Astrocyte (in vitro differentiated cells and primary cell): ENCODE results near the gene SLCO6A1.

Experiments used
- EZH2 ChIP-seq: IDR thresholded peaks from 2 replicates; pipeline ENCODE4 v1.6.1; 2012; ENCODE audit warnings: mild to moderate bottlenecking, low read length, inconsistent platforms; ENCODE audit not compliant: insufficient read depth
- TF ChIP-seq, protein P1 (sequence below): IDR thresholded peaks from 2 replicates; pipeline ENCODE4 v1.5.1; 2011; ENCODE audit warnings: low read depth, mild to moderate bottlenecking, inconsistent platforms, low read length, moderate library complexity; ENCODE audit not compliant: insufficient read depth

DNA sequence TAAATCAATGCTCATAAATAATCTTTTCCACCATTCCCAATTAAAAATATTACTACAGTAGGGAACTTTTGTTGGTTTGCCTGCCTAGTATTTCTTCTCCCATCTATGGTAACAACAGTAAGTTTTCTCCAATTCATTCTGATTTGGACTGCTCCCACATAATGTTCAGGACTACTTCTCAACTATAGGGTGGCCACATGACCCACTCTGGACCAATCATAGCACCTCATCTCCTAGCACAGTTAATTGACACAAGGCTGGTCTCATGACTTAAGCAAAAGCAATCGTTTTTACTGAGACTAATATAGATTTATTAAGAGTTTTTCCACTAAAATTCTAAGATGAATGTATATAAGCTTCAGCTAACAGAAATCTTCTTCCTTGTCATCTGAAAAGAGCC lies 28.7 kb upstream of the SLCO6A1 start:
- TF ChIP-seq, protein P1, sequence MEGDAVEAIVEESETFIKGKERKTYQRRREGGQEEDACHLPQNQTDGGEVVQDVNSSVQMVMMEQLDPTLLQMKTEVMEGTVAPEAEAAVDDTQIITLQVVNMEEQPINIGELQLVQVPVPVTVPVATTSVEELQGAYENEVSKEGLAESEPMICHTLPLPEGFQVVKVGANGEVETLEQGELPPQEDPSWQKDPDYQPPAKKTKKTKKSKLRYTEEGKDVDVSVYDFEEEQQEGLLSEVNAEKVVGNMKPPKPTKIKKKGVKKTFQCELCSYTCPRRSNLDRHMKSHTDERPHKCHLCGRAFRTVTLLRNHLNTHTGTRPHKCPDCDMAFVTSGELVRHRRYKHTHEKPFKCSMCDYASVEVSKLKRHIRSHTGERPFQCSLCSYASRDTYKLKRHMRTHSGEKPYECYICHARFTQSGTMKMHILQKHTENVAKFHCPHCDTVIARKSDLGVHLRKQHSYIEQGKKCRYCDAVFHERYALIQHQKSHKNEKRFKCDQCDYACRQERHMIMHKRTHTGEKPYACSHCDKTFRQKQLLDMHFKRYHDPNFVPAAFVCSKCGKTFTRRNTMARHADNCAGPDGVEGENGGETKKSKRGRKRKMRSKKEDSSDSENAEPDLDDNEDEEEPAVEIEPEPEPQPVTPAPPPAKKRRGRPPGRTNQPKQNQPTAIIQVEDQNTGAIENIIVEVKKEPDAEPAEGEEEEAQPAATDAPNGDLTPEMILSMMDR = no peak
- no peak for TF ChIP-seq EZH2
